ENCODE results near the gene SNX4.

SNX4 gene

DNA sequence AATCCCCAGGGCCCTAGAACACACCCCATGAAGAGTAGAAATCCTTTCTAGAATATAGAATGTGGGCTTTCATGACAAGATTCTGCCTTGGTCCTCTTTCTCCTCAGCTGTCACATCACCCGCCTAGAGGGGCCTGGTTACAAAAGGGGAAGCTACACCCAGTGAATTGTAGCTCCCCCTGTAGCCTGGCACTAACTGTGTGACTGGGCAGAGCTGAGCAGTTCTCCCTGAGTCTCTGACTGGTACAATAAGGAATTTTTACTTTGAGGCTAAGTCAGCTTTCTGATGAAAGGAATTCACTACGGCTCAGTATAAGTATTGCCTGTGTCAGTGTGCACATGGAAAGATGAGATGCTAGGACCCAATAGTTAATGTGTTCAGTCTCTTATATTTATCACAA is 116.2 kb downstream of the SNX4 start:
- no peak for DNase-seq (ENCODE audit: low spot score)

GRCh38 chr3:125402639-125403038 is 117.4 kb downstream of the SNX4 start:
- DNase-seq (ENCODE audit: low spot score), result no peak

DNA sequence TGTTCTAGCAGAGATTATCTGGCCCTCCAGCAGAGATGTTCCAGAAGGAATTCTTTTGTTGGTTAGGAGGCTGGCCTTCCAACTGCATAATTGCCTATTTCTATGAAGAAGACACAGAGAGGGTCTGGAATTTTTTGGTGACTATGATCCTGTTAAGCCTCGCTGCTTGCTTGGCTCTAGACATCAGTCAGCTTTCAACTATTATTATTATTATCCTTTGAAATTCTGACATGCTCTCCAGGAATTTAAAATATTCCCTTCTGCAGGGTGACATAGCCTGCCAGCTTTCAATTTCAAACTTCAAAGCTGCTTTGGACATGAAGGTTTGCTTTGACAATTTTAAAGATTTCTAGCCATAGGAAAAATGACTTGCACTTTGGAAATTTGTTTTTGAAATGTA is 118.6 kb downstream of the SNX4 start:
- no peak for DNase-seq (ENCODE audit: low spot score)

DNA sequence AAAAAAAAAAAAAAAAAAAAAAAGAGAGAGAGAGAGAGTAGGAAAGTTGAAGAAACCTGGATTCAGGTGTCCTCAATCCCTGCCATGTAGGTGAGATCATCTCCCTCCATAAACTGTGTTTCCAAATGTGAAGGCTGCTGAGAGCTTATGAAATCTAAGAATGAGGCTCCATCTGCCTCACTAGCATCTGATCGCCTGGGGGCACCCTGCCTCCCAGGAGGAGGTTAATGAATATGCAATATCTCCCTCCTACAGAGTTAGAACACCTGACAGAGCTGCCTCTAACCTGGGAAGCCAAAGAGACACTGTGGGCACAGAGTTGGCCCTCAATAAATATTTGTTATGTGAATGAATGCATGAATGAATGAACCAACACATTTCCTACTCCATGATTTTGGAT is 121.0 kb downstream of the SNX4 start:
- no peak for DNase-seq (ENCODE audit: low spot score)
